Natural killer cell (primary cell): Measurements from ENCODE around the gene FUCA2. TPM values are rescaled to one million over a fixed set of nuclear protein-coding genes. Genes with fewer than 3 reads are reported as not detected.

Experiments used
- ATAC-seq, 3 donors: fragments of 150-1000 bp in 2 of 3; fragments of 200-7000 bp in 1 of 3; cut with Tn5 transposase; 1 replicate in 1 of 3; 2 replicates in 2 of 3; pipeline ENCODE4 v1.10.0; 2021; ENCODE audit warnings: mild to moderate bottlenecking in 2 of 3, moderate library complexity in 2 of 3
- DNase-seq, 2 donors: peaks; one replicate each; pipeline versions ENCODE4 v3.0.0 to v3.0.0-alpha.2; 2013 to 2021; ENCODE audit warnings: mixed read lengths in 1 of 2
- H3K27ac ChIP-seq: one replicate; pipeline ENCODE4 v1.5.1; 2013; ENCODE audit warnings: mild to moderate bottlenecking, low read length
- H3K27me3 ChIP-seq: one replicate; pipeline ENCODE4 v1.6.1; 2013; ENCODE audit warnings: low read length; ENCODE audit not compliant: control insufficient read depth, insufficient read depth
- H3K36me3 ChIP-seq: one replicate; pipeline ENCODE4 v1.6.1; 2013; ENCODE audit warnings: low read length; ENCODE audit not compliant: control insufficient read depth, insufficient read depth
- H3K4me1 ChIP-seq: one replicate; pipeline ENCODE4 v1.6.1; 2013; ENCODE audit warnings: low read length; ENCODE audit not compliant: control insufficient read depth, insufficient read depth
- H3K4me3 ChIP-seq: one replicate; pipeline ENCODE4 v1.5.1; 2013; ENCODE audit warnings: low read length
- H3K9me3 ChIP-seq: one replicate; pipeline ENCODE4 v1.6.1; 2013; ENCODE audit warnings: low read length; ENCODE audit not compliant: control insufficient read depth, insufficient read depth
- H3K27ac Mint-ChIP-seq, 2 donors: one replicate each; pipeline ENCODE4 v1.8.0; 2022; ENCODE audit warnings: mild to moderate bottlenecking in 2 of 2, mixed read lengths in 2 of 2, moderate library complexity in 1 of 2
- H3K27me3 Mint-ChIP-seq, 2 donors: one replicate each; pipeline ENCODE4 v1.8.0; 2022; ENCODE audit warnings: low read depth in 2 of 2, mixed read lengths in 2 of 2
- H3K36me3 Mint-ChIP-seq: one replicate; pipeline ENCODE4 v1.8.0; 2022; ENCODE audit warnings: mixed read lengths
- H3K4me1 Mint-ChIP-seq, 2 donors: one replicate each; pipeline ENCODE4 v1.8.0; 2022; ENCODE audit warnings: mixed read lengths in 2 of 2
- H3K4me3 Mint-ChIP-seq: one replicate; pipeline ENCODE4 v1.8.0; 2022; ENCODE audit warnings: mild to moderate bottlenecking, moderate library complexity, mixed read lengths
- H3K9me3 Mint-ChIP-seq, 2 donors: one replicate each; pipeline ENCODE4 v1.8.0; 2022; ENCODE audit warnings: mixed read lengths in 2 of 2
- WGBS: methylation state at CpG from one replicate; pipeline ENCODE4 v1.1.7; 2013; ENCODE audit warnings: missing lambda C conversion rate; ENCODE audit not compliant: insufficient coverage; 5-methylcytosine and 5-hydroxymethylcytosine counted together
- intact Hi-C: fragments of 100-400 bp; cut with micrococcal nuclease; formaldehyde crosslinking; loops from one replicate; pipeline ENCODE4 v1.14.2; 2022
- total RNA-seq, 4 donors: library from RNA; stranded (reverse); fragments of 120-200 nt in 1 of 4; gene quantifications; one replicate each; pipeline versions ENCODE4 v1.2.3 to v1.2.4, GENCODE V29; 2013 to 2022
- TF ChIP-seq, protein P1 (sequence below): fragments of 200-600 bp; IDR thresholded peaks from one replicate; pipeline ENCODE4 v1.8.0; 2022; ENCODE audit warnings: antibody characterized with exemption

Gene FUCA2
- total RNA-seq, 3 donors from 2014 or later (not counting 1 experiment from before 2014, with no cell fraction given) = 10.5 to 15.5 (median 13.0) TPM

DNA sequence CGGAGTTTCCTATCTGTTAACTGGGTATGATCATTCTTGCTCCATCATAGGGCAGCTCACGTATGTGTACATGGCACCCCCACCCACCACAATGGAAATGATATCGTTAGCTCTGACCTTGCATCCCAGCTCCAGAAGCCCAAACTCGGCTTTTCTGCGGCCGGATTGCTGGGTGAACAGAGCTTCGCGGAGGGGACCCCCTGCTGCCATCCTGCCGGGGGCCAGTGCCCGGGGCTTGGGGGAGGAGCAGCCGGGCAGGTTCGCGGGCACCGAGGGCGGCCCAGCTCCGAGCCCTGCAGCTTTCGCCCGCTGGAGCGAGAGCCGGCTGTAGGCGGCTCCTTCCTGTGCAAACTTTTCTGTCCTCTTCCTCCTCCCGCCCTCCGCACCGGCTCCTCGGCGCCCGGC is 24.9 kb upstream of the FUCA2 start:
- Mint-ChIP-seq H3K9me3 (no peaks in the 10 kb centered on the region), H3K27ac (peak overlapping the region in 1 of 2 donors; percentile 73), H3K27me3 (no peaks in the 10 kb centered on the region), H3K4me3 (peak overlapping the region; percentile 80), H3K36me3 (no peaks in the 10 kb centered on the region), H3K4me1 (peaks cover 6 to 24% of the 10 kb centered on the region in 2 donors)
- Histone ChIP-seq H3K4me1 (peaks cover 27% of the 10 kb centered on the region), H3K36me3 (no peaks in the 10 kb centered on the region), H3K27me3 (no peaks in the 10 kb centered on the region), H3K27ac (peak overlapping the region; percentile 30), H3K9me3 (no peaks in the 10 kb centered on the region), H3K4me3 (peak overlapping the region; percentile 38)
- ATAC-seq (peak; percentile 72 to 79 (median 72)), DNase-seq (peak in 1 of 2 donors; percentile 69)
- TF ChIP-seq, protein P1, sequence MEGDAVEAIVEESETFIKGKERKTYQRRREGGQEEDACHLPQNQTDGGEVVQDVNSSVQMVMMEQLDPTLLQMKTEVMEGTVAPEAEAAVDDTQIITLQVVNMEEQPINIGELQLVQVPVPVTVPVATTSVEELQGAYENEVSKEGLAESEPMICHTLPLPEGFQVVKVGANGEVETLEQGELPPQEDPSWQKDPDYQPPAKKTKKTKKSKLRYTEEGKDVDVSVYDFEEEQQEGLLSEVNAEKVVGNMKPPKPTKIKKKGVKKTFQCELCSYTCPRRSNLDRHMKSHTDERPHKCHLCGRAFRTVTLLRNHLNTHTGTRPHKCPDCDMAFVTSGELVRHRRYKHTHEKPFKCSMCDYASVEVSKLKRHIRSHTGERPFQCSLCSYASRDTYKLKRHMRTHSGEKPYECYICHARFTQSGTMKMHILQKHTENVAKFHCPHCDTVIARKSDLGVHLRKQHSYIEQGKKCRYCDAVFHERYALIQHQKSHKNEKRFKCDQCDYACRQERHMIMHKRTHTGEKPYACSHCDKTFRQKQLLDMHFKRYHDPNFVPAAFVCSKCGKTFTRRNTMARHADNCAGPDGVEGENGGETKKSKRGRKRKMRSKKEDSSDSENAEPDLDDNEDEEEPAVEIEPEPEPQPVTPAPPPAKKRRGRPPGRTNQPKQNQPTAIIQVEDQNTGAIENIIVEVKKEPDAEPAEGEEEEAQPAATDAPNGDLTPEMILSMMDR = no peak
- 1% methylated on average over 27 of the region's 27 CpGs for WGBS
- intact Hi-C loops = no loop called here

DNA sequence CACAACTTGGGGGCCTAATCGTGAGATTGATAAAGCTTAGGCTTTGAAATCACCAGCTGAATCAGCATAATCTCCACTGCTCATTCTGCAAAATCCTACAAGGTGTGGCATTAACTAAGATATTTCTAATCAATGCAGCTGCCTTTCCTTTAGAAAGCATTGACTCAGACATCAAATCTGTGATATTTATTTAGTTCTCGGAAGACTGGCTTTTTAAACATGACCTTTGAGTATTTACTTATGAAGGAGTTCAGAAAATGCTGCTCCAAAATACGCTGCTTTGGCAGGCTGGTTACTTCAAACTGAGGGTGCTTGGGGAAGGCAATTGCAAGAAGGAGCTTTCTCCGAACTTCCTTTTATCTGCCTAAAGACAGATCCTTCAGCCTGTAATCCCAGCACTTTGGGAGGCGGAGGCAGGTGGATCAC is 23.7 kb upstream of the FUCA2 start:
- Mint-ChIP-seq H3K4me1 (peaks cover 6 to 24% of the 10 kb centered on the region in 2 donors), H3K4me3 (peak overlapping the region; percentile 80), H3K36me3 (no peaks in the 10 kb centered on the region), H3K27ac (no peak overlapping the region), H3K9me3 (no peaks in the 10 kb centered on the region), H3K27me3 (no peaks in the 10 kb centered on the region)
- TF ChIP-seq, protein P1 = no peak
- DNase-seq (no peak), ATAC-seq (no peak)
- Histone ChIP-seq H3K4me3 (no peak overlapping the region), H3K4me1 (peaks cover 24% of the 10 kb centered on the region), H3K36me3 (no peaks in the 10 kb centered on the region), H3K27me3 (no peaks in the 10 kb centered on the region), H3K27ac (no peak overlapping the region), H3K9me3 (no peaks in the 10 kb centered on the region)
- 91% methylated on average over 5 of the region's 5 CpGs for WGBS
- intact Hi-C loops = no loop called here

DNA sequence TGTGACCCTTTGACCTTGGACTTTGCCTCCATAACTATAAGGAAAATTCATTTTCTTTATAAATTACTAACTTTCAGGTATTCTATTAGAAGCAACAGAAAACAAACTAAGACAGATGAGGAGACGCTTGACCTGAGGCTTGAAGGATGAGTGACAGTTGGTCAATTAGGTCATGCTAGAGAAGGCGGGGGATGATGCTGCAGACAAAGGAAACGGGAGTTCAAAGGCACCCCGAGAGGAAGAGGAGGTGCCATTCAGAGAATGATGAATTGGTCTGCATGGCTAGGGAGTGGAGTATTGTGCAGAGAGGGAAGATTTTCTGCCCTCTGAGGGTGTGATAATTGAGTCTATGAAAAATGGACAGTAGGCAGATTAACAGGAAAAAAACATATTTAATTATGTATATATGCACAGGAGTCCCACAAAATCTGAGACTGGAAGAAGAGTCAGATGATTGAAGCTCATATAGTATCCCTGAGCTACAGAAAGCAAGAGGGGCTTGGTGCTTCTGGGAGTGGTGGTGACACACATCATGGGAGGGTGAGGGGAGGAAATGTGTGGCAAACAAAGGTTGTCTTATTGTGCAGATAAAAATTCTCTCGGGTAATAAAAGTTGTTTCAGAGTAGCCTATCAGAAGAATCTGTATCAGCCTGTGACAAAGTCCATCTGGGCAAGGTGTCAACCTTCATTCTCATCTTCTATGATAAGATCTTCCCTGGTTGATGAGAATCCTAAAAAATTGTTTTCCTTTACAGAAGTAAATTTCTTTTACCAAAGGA is 20.4 kb upstream of the FUCA2 start:
- no peak for ATAC-seq
- no peaks in the 10 kb centered on the region for H3K36me3 Mint-ChIP-seq
- no peak overlapping the region for H3K27ac ChIP-seq
- H3K27me3 Mint-ChIP-seq = no peaks in the 10 kb centered on the region
- H3K4me3 Mint-ChIP-seq = no peak overlapping the region
- WGBS = 59% methylated on average over 5 of the region's 5 CpGs
- DNase-seq = no peak
- H3K4me3 ChIP-seq = no peak overlapping the region
- H3K36me3 ChIP-seq = no peaks in the 10 kb centered on the region
- H3K9me3 ChIP-seq = no peaks in the 10 kb centered on the region
- H3K4me1 Mint-ChIP-seq = peaks cover 8 to 17% of the 10 kb centered on the region in 2 donors
- H3K27ac Mint-ChIP-seq = no peak overlapping the region
- H3K4me1 ChIP-seq = peaks cover 11% of the 10 kb centered on the region
- TF ChIP-seq, protein P1 = no peak
- intact Hi-C loops = no loop called here
- no peaks in the 10 kb centered on the region for H3K27me3 ChIP-seq
- no peaks in the 10 kb centered on the region for H3K9me3 Mint-ChIP-seq
